ENCODE results near the gene TECPR1.
"Not testable (repeated sequence)": the region's sequence is repeated elsewhere in the genome, so short reads cannot be mapped to it uniquely, and the experiment has no call there.

GRCh38 chr7:98219382-98219781 lies 32.6 kb downstream of the TECPR1 start:
- not testable (repeated sequence) for TF ChIP-seq CTCF (IDR thresholded peaks at IDR 0.05; ENCODE audit: extremely low read depth in 1 of 2, insufficient read depth in 1 of 2, low read depth in 1 of 2, low read length in 2 of 2); POLR2A (IDR thresholded peaks at IDR 0.05; ENCODE audit: low read depth, low read length); POLR2AphosphoS5 (IDR thresholded peaks at IDR 0.05; ENCODE audit: insufficient read depth, low read depth, low read length); GATA2 (IDR thresholded peaks at IDR 0.05; ENCODE audit: insufficient read depth, insufficient read length, low read depth, low read length); MYC (IDR thresholded peaks at IDR 0.05; ENCODE audit: low read depth, low read length)
